HepG2 (cell line): ENCODE measurements around the gene GPR61.

Source experiments
- CCDC6 ChIP-seq: sonication (generic); formaldehyde crosslinking; IDR thresholded peaks from 2 replicates; pipeline ENCODE4 v1.8.1; 2022; ENCODE audit warnings: mild to moderate bottlenecking, missing genetic modification reagents, moderate library complexity
- FOXK2 ChIP-seq: fragments of 450-650 bp; IDR thresholded peaks from 2 replicates; pipeline ENCODE4 v1.6.1; 2016
- HNRNPK ChIP-seq: fragments of 200-400 bp; formaldehyde crosslinking; IDR thresholded peaks from 2 replicates; pipeline ENCODE4 v1.6.1; 2018; ENCODE audit warnings: low read length, low read depth, moderate library complexity, mild to moderate bottlenecking; ENCODE audit not compliant: poor library complexity, severe bottlenecking
- MED8 ChIP-seq: sonication (generic); formaldehyde crosslinking; IDR thresholded peaks from 2 replicates; pipeline ENCODE4 v1.8.1; 2023; ENCODE audit warnings: mild to moderate bottlenecking, missing genetic modification reagents; ENCODE audit not compliant: insufficient replicate concordance
- NR1H2 ChIP-seq: sonication (generic); formaldehyde crosslinking; IDR thresholded peaks from 2 replicates; pipeline ENCODE4 v1.8.1; 2022; ENCODE audit warnings: low read depth, missing genetic modification reagents, borderline replicate concordance
- POLR2AphosphoS5 ChIP-seq: IDR thresholded peaks from 2 replicates; pipeline ENCODE4 v1.6.1; 2012; ENCODE audit warnings: low read depth, low read length
- REPIN1 ChIP-seq: sonication (generic); formaldehyde crosslinking; IDR thresholded peaks from 2 replicates; pipeline ENCODE4 v1.8.0; 2022; ENCODE audit warnings: missing genetic modification reagents, low read depth, mild to moderate bottlenecking, borderline replicate concordance
- RXRB ChIP-seq: IDR thresholded peaks from 2 replicates; pipeline ENCODE4 v1.6.1; 2016; ENCODE audit warnings: borderline replicate concordance, missing genetic modification reagents, missing compliant biosample characterization
- TCF12 ChIP-seq, 2 experiments: fragments of 450-650 bp in 1 of 2; sonication (generic) in 1 of 2; formaldehyde crosslinking in 1 of 2; IDR thresholded peaks; 2 replicates each; pipeline versions ENCODE4 v1.6.1 to v1.8.0; 2017 to 2022; ENCODE audit warnings: antibody characterized with exemption in 1 of 2, mild to moderate bottlenecking in 1 of 2, missing genetic modification reagents in 1 of 2, moderate library complexity in 1 of 2
- ZFP37 ChIP-seq: sonication (generic); formaldehyde crosslinking; IDR thresholded peaks from 2 replicates; pipeline ENCODE4 v1.4.0; 2020; ENCODE audit warnings: missing genetic modification reagents, borderline replicate concordance
- ZNF570 ChIP-seq: sonication (generic); formaldehyde crosslinking; IDR thresholded peaks from 2 replicates; pipeline ENCODE4 v1.4.0; 2020; ENCODE audit warnings: mild to moderate bottlenecking, missing genetic modification reagents, borderline replicate concordance
- ZNF788 ChIP-seq: sonication (generic); formaldehyde crosslinking; IDR thresholded peaks from 2 replicates; pipeline ENCODE4 v1.5.0; 2020; ENCODE audit warnings: mild to moderate bottlenecking, missing genetic modification reagents, borderline replicate concordance
- TF ChIP-seq, protein P1 (sequence below): sonication (generic); formaldehyde crosslinking; IDR thresholded peaks from 2 replicates; pipeline ENCODE4 v1.5.0; 2020; ENCODE audit warnings: mild to moderate bottlenecking, missing genetic modification reagents
- TF ChIP-seq, protein P2 (sequence below): sonication (generic); formaldehyde crosslinking; IDR thresholded peaks from 2 replicates; pipeline ENCODE4 v1.8.0; 2022; ENCODE audit warnings: mild to moderate bottlenecking, missing genetic modification reagents, moderate library complexity

- no peak for TF ChIP-seq ZNF570 (CRISPR knock-in tag)
- no peak for TF ChIP-seq NR1H2 (CRISPR knock-in tag)
- TF ChIP-seq HNRNPK, result no peak
- TF ChIP-seq, protein P1, sequence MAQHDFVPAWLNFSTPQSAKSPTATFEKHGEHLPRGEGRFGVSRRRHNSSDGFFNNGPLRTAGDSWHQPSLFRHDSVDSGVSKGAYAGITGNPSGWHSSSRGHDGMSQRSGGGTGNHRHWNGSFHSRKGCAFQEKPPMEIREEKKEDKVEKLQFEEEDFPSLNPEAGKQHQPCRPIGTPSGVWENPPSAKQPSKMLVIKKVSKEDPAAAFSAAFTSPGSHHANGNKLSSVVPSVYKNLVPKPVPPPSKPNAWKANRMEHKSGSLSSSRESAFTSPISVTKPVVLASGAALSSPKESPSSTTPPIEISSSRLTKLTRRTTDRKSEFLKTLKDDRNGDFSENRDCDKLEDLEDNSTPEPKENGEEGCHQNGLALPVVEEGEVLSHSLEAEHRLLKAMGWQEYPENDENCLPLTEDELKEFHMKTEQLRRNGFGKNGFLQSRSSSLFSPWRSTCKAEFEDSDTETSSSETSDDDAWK, result no peak
- TF ChIP-seq TCF12 (IDR thresholded peaks at IDR 0.05), result no peak
- TF ChIP-seq TCF12 (CRISPR knock-in tag; IDR thresholded peaks at IDR 0.05), result no peak
- no peak for TF ChIP-seq POLR2AphosphoS5
- TF ChIP-seq, protein P2, sequence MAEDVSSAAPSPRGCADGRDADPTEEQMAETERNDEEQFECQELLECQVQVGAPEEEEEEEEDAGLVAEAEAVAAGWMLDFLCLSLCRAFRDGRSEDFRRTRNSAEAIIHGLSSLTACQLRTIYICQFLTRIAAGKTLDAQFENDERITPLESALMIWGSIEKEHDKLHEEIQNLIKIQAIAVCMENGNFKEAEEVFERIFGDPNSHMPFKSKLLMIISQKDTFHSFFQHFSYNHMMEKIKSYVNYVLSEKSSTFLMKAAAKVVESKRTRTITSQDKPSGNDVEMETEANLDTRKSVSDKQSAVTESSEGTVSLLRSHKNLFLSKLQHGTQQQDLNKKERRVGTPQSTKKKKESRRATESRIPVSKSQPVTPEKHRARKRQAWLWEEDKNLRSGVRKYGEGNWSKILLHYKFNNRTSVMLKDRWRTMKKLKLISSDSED (CRISPR knock-in tag), result no peak
- no peak for TF ChIP-seq ZNF788 (CRISPR knock-in tag)
- TF ChIP-seq MED8 (CRISPR knock-in tag), result no peak
- TF ChIP-seq REPIN1 (CRISPR knock-in tag), result no peak
- TF ChIP-seq FOXK2, result no peak
- no peak for TF ChIP-seq ZFP37 (CRISPR knock-in tag)
- no peak for TF ChIP-seq CCDC6
- no peak for TF ChIP-seq RXRB (CRISPR knock-in tag)
These were observed 41.4 kb upstream of the GPR61 start for GRCh38 chr1:109498161-109498801.
